Glomerular endothelial cell (primary cell): ENCODE data around the gene OLAH. TPM values are rescaled to one million over a fixed set of nuclear protein-coding genes. Genes with fewer than 3 reads are reported as not detected.
"Not testable (repeated sequence)": the region's sequence is repeated elsewhere in the genome, so short reads cannot be mapped to it uniquely, and the experiment has no call there.

ENCODE experiments used
- DNase-seq: peaks from one replicate; pipeline ENCODE4 v3.0.0-alpha.2; 2011; ENCODE audit warnings: low read depth, low spot score; ENCODE audit errors: extremely low read depth
- total RNA-seq: library from RNA; depleted of rRNA; stranded (reverse); fragments of >200 nt; gene quantifications from 2 replicates; pipeline ENCODE4 v1.2.3, GENCODE V29; 2015

OLAH gene
- total RNA-seq: 0.34 and 0.35 TPM in 2 replicates

GRCh38 chr10:15043674-15044073 lies at the start of gene OLAH:
TSS of gene OLAH (plus strand) at chr10:15043943. CDS start at chr10:15047289, 3,346 bp downstream.
- DNase-seq: no peak

- DNase-seq: no peak
Measured at GRCh38 chr10:14995964-14996565, 47.7 kb upstream of the OLAH start.

- not testable (repeated sequence) for DNase-seq
Measured at GRCh38 chr10:15013530-15013929, 30.2 kb upstream of the OLAH start.

GRCh38 chr10:15015451-15015850 lies 28.3 kb upstream of the OLAH start:
- DNase-seq: no peak

GRCh38 chr10:15020966-15021365 lies 22.8 kb upstream of the OLAH start:
- not testable (repeated sequence) for DNase-seq

- DNase-seq: not testable (repeated sequence)
Measured at GRCh38 chr10:15023079-15023478, 20.7 kb upstream of the OLAH start.

GRCh38 chr10:15024017-15025004 lies 19.4 kb upstream of the OLAH start:
- not testable (repeated sequence) for DNase-seq

- DNase-seq: not testable (repeated sequence)
Measured at GRCh38 chr10:15025040-15025439, 18.7 kb upstream of the OLAH start.

GRCh38 chr10:15027741-15028140 lies 16.0 kb upstream of the OLAH start:
- DNase-seq: no peak

GRCh38 chr10:15035385-15036301 lies 8.1 kb upstream of the OLAH start:
- DNase-seq: no peak

- DNase-seq: no peak
Measured at GRCh38 chr10:15037691-15038090, 6.1 kb upstream of the OLAH start.

- DNase-seq: no peak
Measured at GRCh38 chr10:15038416-15038815, 5.3 kb upstream of the OLAH start.

GRCh38 chr10:15045380-15045779 lies 1.6 kb downstream of the OLAH start:
- DNase-seq: no peak

- DNase-seq: no peak
Measured at GRCh38 chr10:15046626-15047025, 2.9 kb downstream of the OLAH start.

GRCh38 chr10:15049533-15049932 lies 5.8 kb downstream of the OLAH start:
- DNase-seq: no peak

GRCh38 chr10:15052121-15052520 lies 8.4 kb downstream of the OLAH start:
- no peak for DNase-seq

- DNase-seq: no peak
Measured at GRCh38 chr10:15053061-15053460, 9.3 kb downstream of the OLAH start.

- no peak for DNase-seq
Measured at GRCh38 chr10:15058689-15059088, 14.9 kb downstream of the OLAH start.

- no peak for DNase-seq
Measured at GRCh38 chr10:15059914-15060313, 16.2 kb downstream of the OLAH start.

- DNase-seq: no peak
Measured at GRCh38 chr10:15060638-15061037, 16.9 kb downstream of the OLAH start.

GRCh38 chr10:15067154-15067553 lies 23.4 kb downstream of the OLAH start:
- DNase-seq: no peak
